NOMO-1 (cell line): Measurements from ENCODE around the gene KCNA10.
"Not testable (repeated sequence)": the region's sequence is repeated elsewhere in the genome, so short reads cannot be mapped to it uniquely, and the experiment has no call there.

Source experiments
- DNase-seq, 2 experiments: peaks; one replicate each; lab custom pipeline; 2025; ENCODE audit not compliant: unreplicated experiment in 2 of 2; lab: John Stamatoyannopoulos, UW

KCNA10 gene

GRCh38 chr1:110538075-110538474, 19.1 kb upstream of the KCNA10 start:
- no peak for DNase-seq

DNA sequence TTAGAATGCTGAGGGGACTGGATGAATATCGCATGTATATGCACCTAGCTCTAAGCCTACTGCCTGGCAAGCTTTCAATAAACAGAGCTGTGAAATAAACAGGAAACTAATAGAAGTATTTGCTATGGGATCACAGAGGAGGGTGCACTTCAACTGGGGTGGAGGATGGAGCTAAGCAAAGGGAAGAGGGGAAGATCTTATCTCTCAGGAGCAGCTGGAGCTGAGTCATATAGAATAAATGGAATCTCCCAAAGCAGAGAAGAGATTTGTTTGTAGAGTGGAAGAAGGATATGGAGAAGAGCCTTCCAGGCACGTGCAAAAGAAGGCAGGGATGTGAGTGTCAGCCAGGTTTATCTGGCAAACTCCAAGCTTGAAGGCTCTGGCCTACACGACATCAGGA, 17.0 kb upstream of the KCNA10 start:
- DNase-seq, result no peak

- no peak for DNase-seq
Measured at GRCh38 chr1:110533230-110533629, 14.3 kb upstream of the KCNA10 start.

DNA sequence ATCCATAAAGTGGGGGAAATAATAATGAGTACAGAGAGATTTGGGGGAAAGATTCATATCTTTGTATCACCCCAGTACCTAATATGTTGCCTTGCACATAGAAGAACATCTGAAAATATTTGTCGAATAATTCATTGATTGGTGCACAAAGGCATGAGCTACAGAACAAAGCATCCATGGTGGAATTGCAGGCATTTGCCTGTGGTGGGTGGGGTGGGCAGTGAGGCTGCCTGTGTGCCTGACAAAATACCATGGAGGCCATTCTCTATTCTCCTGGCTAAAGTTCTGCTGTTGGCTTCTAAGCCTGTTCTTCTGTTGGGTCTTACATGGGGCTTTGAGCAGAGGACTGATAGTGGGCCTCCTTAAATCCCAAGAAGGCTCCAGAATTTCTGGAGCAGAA, 10.0 kb upstream of the KCNA10 start:
- DNase-seq, result no peak

DNA sequence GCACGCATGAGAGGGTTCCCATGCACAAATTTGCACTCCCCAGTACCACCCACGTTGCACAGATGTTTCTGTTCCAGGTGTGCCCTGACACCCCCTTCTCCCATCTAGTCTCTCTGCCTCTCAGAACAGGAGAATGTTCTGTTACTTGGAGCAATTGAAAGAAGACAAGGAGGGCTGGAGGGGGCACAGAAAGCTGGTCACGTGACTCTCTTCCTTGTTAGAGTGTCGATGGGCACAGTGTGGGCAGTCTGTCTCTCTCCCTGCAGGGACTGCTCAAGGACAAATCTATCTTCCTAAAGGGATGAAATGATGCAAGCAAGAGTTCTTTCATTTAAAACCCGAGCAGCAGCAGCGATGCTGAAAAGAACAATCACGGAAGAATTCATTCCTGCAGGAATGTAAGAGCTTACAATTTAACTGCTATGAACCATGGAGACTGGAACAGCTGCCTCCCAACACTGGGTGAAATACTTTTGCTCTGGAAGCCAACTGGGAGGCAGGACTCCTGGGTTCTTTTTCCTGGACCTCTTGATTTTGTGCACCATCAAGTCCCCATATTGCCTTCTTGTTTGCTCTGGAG, 7.3 kb upstream of the KCNA10 start:
- no peak for DNase-seq

DNA sequence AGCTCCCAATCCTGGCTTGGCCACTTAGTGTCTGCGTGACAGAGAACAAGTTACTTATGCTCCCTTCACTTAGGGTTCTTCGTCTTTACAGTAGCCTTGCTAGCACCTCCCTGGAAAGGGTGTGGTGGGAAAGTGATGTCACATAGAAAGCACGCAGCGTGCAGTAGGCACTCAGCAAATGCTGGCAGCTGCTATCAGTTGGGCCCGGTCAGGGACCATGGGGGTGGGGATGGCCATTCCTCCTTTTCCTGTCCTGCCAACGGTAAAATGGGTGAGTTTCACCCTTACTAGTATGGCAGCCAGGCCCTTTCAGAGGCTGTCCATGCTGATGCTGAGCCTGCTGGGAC, 6.2 kb upstream of the KCNA10 start:
- no peak for DNase-seq

DNA sequence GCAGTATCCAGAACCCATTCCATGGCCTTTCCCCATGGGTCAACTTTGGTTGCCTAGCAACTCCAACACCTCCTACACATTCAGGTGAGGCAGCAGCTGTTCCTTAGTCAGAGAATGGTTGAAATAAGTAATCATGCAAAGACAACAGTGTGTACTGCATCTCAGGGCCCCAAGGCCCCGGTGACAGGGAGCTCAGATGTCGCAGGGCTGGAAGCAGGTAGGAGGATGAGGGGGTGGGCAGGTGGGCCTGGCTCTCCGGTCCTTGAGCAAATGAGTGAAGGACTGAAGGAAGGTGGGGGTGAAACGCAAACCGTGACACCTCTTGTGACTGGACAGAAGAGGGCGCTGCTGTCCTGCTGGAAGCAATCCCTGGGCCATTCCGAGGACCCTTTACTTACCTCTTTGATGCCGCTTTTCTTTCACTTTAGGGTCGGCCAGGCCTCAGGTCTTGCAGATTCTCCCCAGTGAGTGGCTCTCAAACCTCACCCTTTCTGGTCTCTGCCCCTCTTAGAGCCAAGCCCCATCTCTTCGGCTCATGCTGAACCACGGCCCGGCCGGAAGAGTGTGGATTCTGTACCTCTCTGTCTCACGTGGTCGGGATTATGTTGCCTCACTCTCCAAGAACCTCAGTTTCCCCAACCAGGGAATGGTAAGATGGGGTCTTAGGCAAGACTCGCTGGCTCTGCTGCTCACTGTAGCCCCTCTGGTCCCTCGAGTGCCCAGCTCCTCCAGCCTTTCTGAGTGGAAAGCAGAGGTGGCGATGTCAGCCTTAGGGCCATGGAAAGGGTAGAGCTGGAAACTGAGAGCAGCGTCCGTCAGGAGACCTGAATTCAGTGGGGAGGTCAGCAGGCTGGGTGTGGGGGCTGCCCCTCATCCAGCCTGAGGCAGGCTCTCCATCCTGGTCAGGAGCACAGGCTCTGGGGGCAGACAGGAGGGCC, 5.6 kb upstream of the KCNA10 start:
- DNase-seq, result peak; percentile 55 to 71

GRCh38 chr1:110523011-110523410, 4.0 kb upstream of the KCNA10 start:
- DNase-seq, result no peak

DNA sequence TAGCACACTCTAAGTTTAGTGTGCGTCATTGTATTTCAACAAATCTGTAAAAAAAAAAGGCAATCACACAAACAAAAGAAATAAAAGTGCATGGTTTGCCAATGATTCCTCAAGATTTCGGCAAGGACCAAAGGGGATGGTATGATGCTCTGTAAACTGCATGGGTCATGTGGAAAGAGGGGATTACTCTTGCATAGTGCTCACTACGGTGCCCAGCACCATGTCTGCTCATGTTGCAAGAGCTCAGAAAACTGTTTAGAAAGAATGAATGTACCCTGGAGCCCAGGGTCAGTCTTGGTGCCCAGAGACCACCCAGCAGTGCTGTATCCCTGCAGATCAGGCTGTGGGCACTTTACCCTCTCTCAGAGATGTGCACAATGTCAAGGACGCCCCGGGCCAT, 3.6 kb upstream of the KCNA10 start:
- DNase-seq, result no peak

DNA sequence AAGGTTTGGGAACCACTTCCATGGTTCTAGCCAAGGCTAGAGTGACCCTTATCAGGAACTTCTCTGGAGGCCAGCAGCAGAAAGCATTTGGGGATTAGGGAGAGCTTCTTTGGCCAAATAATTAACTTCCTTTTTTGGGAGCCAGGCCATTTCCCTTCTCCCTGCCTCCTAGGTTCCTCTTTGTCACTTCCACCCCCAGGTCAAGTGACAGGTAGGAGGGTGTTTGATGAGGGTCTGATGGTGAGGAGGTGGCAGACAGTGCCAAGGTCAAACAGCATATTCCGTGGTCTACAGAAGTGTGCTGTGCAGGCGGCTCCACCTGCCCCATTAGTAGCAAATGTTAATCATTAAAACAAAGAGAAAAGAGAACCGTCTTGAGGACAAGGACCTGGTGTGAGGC, 1.9 kb upstream of the KCNA10 start:
- peak; percentile 3 to 4 for DNase-seq

DNA sequence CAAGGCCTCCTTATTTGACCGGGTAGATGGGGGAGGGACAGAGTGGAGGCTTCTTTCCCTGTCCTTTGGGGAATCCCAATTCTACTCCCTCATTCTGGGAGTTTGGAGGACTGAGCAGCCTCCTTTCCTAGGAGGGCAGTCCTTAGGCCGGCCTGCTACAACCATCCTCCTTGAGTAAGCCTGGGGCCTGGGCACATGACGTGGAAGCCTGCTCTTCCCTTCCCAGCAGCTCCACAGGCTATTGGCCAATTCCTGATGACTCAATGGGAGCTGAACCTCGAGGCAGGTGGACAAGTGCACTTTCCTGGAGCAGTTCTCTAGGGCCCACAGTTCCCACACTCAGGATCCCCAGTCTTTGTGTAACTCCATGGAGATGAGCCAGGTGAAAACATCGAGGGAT, 3.1 kb downstream of the KCNA10 start:
- no peak for DNase-seq

DNA sequence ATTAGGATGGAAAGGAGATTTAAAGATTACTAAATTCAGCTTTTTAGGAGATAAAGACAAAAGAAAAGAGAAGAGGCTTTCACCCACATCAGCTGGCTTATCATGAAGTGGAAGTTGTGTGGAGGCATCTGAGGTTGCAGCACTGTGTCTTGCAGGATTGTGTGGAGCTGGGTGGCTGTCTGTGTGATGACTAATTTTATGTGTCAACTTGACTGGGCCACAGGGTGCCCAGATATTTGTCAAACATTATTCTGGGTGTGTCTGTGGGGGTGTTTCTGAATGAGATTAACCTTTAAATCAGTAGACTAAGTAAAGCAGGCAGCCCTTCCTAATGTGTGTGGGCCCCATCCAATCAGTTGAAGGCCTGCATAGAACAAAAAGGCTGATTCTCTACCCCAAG, 3.9 kb downstream of the KCNA10 start:
- no peak for DNase-seq

DNA sequence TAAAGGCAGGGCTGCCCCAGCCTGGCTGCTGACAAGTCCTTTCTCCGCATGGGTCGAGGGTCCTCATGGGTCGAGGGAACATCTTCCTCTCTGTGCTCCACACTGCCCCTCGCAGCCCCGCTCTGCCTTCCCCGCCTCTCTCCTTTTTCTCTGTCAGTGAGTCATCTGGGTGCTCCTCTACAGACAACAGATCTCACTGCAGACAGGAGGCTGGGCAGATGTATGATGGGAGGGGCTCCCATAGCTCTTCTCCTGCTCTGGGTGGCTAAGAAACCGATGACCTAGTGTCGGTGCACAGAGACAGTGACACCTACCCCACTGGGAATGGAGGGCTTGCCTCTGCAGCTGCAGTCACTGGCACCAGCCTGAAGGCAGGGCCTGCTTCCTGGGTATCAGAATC, 5.5 kb downstream of the KCNA10 start:
- DNase-seq, result no peak

DNA sequence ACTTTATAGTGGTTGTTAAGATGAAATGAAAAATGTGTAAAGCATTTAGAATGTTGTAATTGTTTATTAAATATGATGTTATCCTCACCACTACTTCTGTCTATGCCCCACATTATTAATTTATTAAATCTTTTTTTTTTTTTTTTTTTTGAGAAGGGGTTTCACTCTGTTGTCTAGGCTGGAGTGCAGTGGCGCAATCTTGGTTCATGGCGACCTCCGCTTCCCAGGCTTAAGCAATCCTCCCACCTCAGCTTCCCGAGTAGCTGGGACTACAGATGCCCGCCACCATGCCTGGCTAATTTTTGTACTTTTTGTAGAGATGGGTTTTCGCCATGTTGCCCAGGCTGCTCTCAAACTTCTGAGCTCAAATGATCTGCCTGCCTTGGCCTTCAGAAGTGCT, 7.5 kb downstream of the KCNA10 start:
- DNase-seq, result no peak

DNA sequence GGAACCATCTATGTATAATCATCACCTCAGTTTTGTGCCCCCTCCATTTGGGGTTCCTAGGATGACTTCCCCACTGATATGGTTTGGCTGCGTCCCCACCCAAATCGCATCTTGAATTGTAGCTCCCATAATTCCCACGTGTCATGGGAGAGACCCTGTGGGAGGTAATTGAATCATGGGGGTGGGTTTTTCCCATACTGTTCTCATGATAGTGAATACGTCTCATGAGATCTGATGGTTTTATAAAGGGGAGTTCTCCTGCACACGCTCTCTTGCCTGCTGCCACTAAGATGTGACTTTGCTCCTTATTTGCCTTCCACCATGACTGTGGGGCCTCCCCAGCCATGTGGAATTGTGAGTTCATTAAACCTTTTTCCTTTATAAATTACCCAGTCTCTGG, 8.1 kb downstream of the KCNA10 start:
- DNase-seq, result not testable (repeated sequence)

- DNase-seq, result no peak
Measured at GRCh38 chr1:110509655-110510054, 9.3 kb downstream of the KCNA10 start.

GRCh38 chr1:110508028-110508940, 10.7 kb downstream of the KCNA10 start:
- peak in 1 of 2 experiments; percentile 15 for DNase-seq

DNA sequence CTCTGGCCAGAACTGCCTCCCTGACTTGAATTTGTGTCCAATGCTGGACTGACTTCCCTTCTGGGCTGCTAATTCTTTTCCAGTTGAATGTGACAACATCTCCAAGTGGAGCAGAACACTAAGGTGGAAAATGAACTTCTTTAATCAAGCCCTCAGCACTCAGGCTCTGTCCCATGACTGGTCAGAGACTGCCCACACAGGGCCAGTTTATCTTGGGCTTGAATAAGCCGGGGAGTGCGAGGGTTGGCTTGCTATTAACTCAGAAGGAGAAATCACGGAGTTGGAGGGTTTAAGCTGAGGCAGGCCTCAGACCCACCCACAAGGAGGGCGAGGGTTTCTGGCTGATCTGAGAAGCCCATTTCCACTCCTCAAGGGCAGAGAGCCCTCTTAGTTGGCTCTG, 12.4 kb downstream of the KCNA10 start:
- DNase-seq, result no peak

DNA sequence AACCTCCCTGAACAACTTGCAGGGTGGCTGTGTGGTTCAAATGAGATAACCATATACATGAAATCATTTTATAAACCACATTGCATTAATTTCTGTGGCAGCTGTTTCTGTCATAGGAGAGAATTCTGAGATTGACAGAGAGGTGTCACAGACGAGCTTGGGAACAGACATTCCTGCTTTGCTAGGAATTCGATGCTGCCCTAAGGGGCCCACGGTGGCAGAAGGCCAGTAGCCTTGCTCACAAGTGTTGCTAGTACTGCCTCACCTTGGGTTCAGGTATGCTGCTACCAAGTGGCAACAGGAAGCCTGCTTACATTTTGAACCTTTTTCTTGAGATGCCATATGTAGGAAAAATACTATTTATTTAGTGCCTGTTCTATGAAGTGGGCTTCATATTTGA, 13.4 kb downstream of the KCNA10 start:
- no peak for DNase-seq

DNA sequence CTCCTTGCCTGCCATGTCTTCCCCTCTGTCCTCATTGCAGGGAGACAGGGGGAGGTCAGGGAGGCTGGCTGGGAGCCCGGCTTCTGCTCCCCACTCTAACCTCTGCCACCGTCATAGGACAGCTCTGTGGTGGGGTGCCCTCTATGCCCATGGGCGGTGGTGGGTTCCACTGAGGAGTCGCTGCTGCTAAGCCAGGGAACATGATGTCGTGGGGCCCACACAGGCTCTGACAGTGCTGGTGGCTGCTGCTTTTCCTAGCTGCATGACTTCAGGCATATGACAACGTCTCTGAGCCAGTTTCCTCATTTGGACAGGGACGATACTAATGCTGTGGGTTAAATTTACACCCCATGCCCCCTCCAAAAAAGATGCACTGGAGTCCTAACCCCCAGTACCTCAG, 14.7 kb downstream of the KCNA10 start:
- no peak for DNase-seq

DNA sequence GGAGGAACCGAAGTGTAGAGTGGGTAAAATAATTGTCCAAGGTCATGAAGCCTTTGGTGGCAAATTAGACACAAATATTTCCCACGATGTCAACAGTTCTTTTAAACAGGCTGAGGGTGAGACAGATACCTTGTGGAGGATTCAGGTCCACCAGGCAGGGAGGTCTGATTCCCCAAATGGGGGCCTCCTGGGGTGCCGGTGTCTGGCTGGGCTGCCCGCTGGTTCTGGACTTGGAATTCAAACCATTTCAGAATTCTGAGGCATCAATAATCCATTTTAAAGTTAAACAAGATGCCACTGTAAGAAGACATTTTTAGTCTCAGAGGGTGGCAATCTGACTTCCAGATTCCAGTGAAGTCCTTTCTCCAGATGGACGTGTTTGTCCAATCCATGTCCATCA, 15.5 kb downstream of the KCNA10 start:
- DNase-seq, result no peak
